GM21390 (cell line): ENCODE results near the gene TCEAL5.
"Not testable (repeated sequence)": the region's sequence is repeated elsewhere in the genome, so short reads cannot be mapped to it uniquely, and the experiment has no call there.

Source experiments
- ATAC-seq: cut with Tn5 transposase; IDR thresholded peaks from one replicate; pipeline ENCODE4 v1.9.1; 2021; ENCODE audit not compliant: unreplicated experiment

The TCEAL5 gene

DNA sequence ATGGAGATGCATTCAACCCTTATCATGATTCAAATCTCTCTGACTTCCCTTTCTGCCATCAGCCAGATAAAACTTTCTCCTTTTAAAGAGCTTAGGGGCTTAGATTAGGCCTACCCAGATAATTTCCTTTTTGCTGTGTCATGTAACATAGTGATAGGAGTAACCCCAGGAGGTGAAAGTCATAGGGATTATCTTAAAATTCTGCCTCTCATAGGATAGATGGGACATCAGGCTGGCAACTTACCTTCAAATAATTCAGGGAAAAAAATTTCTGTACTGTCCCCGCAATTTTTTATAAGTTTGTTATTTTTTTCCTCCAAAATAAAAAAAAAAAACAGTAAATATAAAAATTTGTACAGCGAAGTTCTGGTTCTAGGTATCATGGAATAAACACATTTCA, 40.9 kb downstream of the TCEAL5 start:
- not testable (repeated sequence) for ATAC-seq

GRCh38 chrX:103234869-103235268, 41.7 kb downstream of the TCEAL5 start:
- no peak for ATAC-seq

DNA sequence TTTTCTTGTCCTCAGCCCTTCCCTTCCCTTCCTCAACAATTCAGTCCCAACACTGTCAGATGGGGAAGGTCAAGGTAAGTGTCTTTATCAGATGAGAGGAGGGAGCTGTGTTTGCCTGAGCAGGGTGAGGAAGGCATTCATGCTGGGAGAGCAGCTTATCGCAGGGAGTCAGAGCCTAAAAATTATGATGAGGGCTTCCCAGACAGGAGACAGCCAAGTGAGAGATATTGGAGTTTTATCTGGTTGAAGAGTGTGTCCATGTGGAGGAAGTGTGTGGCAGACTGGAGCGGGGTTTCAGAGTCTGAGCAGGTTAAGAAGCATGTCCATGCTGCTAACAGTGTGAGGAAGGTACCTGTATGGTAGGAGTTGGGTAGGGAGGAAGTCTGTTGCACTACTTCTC, 43.3 kb downstream of the TCEAL5 start:
- no peak for ATAC-seq

GRCh38 chrX:103225918-103226317, 50.6 kb downstream of the TCEAL5 start:
- ATAC-seq, result not testable (repeated sequence)
